ENCODE measurements around the gene AHNAK2. TPM values are rescaled to one million over a fixed set of nuclear protein-coding genes. Genes with fewer than 3 reads are reported as not detected.

The AHNAK2 gene
- total RNA-seq, 1 donor from 2014 or later = 11.5 TPM

DNA sequence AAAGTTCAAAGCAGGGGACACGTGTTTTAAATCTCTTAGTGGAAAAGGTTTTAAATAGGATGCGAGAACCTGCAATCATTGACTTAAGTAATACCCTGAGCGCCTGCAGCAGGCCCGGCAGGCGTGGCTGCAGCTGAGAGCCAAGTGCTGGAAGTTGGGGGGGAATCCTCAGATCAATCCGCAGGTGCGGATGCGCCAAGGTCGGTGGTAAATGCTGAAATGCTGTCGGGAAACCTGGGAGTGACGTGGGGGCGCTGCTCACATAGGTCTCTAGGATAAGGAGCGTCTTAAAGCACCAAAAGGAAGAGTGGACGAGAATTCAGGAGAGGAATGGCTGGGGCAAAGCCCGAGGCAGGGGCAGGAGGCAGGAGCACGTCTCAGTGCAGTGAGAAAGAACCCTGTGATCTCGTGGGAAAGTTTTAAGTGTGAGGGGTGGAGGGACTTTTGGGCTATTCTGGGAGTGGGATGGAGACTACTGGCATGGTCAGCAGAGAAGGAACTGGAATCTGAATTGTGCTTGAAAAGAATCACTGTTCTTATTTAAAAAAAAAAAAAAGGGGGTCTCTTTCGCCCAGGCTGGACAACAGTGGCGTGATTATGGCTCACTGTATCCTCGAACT lies 43.6 kb upstream of the AHNAK2 start:
- no peaks in the 10 kb centered on the region for H3K27me3 ChIP-seq (ENCODE audit: control insufficient read depth in 3 of 3, insufficient read depth in 3 of 3, low read length in 3 of 3)
- peak overlapping the region; percentile 82 to 90 (median 89) for H3K9ac ChIP-seq (ENCODE audit: low read depth in 1 of 3, low read length in 3 of 3)
- H3K4me3 ChIP-seq (ENCODE audit: low read length in 3 of 3) = peak overlapping the region; percentile 77 to 88 (median 87)
- H3K36me3 ChIP-seq (ENCODE audit: control insufficient read depth in 3 of 3, insufficient read depth in 3 of 3, low read length in 3 of 3) = no peaks in the 10 kb centered on the region
- H3K4me1 ChIP-seq (ENCODE audit: control insufficient read depth in 3 of 3, insufficient read depth in 3 of 3, low read length in 3 of 3) = peaks cover 20 to 29% (median 20%) of the 10 kb centered on the region in 3 donors
- no peaks in the 10 kb centered on the region for H3K9me3 ChIP-seq (ENCODE audit: control insufficient read depth in 3 of 3, low read length in 3 of 3)
- H3K27ac ChIP-seq (ENCODE audit: low read depth, low read length) = peak overlapping the region; percentile 52

DNA sequence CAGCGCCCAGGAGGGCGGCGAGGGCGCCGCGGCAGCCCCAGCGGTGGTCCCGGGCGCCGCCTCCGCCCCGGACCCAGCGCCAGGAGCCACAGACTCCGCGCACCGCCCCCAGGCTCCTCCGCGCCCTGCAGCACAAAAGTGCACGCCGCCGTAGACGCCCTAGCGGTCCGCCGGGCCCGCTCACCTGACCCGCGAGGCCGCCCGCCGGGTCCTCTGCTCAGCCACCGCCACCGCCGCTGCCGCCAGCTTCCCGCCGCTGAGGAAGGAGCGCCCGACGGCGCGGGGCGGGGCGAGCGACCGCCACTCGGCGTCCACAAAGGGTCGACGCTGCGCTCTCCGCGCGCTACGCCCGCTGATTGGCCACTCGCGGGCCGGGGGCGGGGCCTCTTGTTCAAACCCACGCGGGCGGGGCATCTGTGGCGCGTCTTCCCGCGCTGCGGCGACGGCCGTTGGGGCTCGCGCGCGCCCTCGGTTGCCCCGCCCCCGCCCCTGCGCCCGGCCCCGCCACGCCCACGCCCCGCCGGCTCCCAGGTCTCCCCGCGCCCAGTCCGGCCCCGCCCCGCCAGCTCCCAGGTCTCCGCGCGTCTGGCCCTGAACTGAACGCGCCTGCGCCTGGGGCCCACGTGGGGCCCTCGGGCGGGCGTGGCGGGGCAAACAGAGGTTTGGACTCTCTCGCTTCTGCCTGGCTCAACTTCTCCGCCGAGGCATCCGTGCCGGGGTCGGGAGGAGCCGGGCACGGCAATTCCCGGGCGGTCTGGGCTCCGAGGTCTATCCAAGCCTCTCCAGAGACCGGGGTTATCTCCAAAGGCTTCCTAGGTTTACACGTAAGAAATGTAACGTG lies 42.9 kb upstream of the AHNAK2 start, which contains the start of gene CDCA4:
CDCA4 (minus strand) TSS at position 269 of the 841 bp plus-strand sequence. CDS start 9,154 bp downstream, outside the sequence.
- Histone ChIP-seq H3K27me3 (ENCODE audit: control insufficient read depth in 3 of 3, insufficient read depth in 3 of 3, low read length in 3 of 3) (no peaks in the 10 kb centered on the region), H3K9ac (ENCODE audit: low read depth in 1 of 3, low read length in 3 of 3) (peak within 1 kb of the TSS; percentile 82 to 90 (median 89)), H3K36me3 (ENCODE audit: control insufficient read depth in 3 of 3, insufficient read depth in 3 of 3, low read length in 3 of 3) (no peaks in the 10 kb centered on the region), H3K9me3 (ENCODE audit: control insufficient read depth in 3 of 3, low read length in 3 of 3) (no peaks in the 10 kb centered on the region), H3K4me1 (ENCODE audit: control insufficient read depth in 3 of 3, insufficient read depth in 3 of 3, low read length in 3 of 3) (peaks cover 20 to 29% (median 20%) of the 10 kb centered on the region in 3 donors), H3K4me3 (ENCODE audit: low read length in 3 of 3) (peak within 1 kb of the TSS; percentile 77 to 88 (median 87)), H3K27ac (ENCODE audit: low read depth, low read length) (peak within 1 kb of the TSS; percentile 52)

DNA sequence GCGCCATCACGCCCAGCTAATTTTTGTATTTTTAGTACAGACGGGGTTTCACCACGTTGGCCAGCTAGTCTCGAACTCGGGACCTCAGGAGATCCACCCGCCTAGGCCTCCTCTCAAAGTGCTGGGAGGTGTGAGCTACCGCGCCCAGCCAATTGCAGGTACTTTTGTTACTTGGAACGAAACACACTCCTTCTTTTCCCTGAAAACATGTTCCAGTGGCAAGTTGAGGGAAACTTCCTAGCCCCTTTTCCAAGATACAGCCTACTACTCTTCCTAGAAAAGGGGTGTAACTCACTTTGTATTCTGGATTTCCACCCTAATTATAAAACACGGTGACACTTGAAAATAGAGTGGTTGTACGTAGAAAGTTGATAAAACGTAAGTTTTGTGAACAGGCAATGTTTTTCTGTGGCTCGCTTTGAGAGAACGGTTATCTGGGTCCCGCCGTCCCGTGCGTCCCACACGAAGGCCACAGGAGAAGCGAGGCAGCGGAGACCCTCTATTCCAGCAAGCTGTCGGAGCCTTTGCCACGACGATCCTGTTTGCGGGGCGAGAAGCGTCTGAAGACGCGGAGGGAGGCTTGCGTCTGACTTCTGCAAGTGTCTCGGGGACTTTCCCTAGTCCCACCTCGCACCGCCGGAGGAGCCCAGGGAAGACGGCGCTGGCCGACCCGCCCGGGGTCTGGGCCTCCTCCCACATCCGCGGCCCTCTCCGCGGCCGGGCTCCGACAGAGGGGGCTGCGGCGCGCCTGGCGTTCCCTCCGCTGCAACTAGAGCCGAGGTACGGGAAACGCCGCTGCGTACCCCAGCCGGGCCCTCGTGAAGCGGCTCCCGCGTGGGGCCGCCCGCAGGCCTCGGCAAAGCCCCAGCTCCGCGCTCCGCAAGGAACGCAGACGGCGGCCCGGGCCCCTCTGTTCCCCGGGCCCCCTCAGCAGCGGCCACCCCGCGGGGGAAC lies 42.0 kb upstream of the AHNAK2 start:
- peak overlapping the region; percentile 62 to 80 (median 63) for H3K9ac ChIP-seq (ENCODE audit: low read depth in 1 of 3, low read length in 3 of 3)
- no peak overlapping the region for H3K27ac ChIP-seq (ENCODE audit: low read depth, low read length)
- H3K4me3 ChIP-seq (ENCODE audit: low read length in 3 of 3) = peak overlapping the region; percentile 72 to 73 (median 72)
- no peaks in the 10 kb centered on the region for H3K9me3 ChIP-seq (ENCODE audit: control insufficient read depth in 3 of 3, low read length in 3 of 3)
- H3K4me1 ChIP-seq (ENCODE audit: control insufficient read depth in 3 of 3, insufficient read depth in 3 of 3, low read length in 3 of 3) = peaks cover 20 to 29% (median 20%) of the 10 kb centered on the region in 3 donors
- no peaks in the 10 kb centered on the region for H3K36me3 ChIP-seq (ENCODE audit: control insufficient read depth in 3 of 3, insufficient read depth in 3 of 3, low read length in 3 of 3)
- no peaks in the 10 kb centered on the region for H3K27me3 ChIP-seq (ENCODE audit: control insufficient read depth in 3 of 3, insufficient read depth in 3 of 3, low read length in 3 of 3)

- Histone ChIP-seq H3K9ac (ENCODE audit: low read depth in 1 of 3, low read length in 3 of 3) (no peak overlapping the region), H3K4me1 (ENCODE audit: control insufficient read depth in 3 of 3, insufficient read depth in 3 of 3, low read length in 3 of 3) (peaks cover 20 to 34% (median 22%) of the 10 kb centered on the region in 3 donors), H3K27me3 (ENCODE audit: control insufficient read depth in 3 of 3, insufficient read depth in 3 of 3, low read length in 3 of 3) (no peaks in the 10 kb centered on the region), H3K4me3 (ENCODE audit: low read length in 3 of 3) (no peak overlapping the region), H3K9me3 (ENCODE audit: control insufficient read depth in 3 of 3, low read length in 3 of 3) (no peaks in the 10 kb centered on the region), H3K27ac (ENCODE audit: low read depth, low read length) (no peak overlapping the region), H3K36me3 (ENCODE audit: control insufficient read depth in 3 of 3, insufficient read depth in 3 of 3, low read length in 3 of 3) (no peaks in the 10 kb centered on the region)
These were observed 40.2 kb upstream of the AHNAK2 start for GRCh38 chr14:105018414-105018813.

DNA sequence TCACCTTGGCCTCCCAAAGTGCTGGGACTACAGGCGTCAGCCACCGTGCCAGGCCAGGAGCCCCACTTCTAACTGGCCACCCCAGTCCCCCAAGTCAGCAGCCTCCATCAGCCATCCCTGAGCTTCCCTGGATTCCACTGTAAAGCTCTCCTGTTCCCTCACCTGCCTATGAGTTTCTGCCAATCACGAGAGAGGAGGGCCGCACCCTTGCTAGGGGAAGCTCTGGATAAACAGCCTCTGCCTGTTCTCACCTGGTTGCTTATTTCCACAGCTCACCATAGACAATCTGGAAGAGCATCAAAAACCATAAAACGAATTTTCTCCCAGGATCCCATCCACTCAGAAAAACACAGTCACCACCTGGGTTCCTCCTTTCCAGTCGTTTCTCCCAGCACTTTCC lies 37.7 kb upstream of the AHNAK2 start:
- Histone ChIP-seq H3K4me3 (ENCODE audit: low read length in 3 of 3) (no peak overlapping the region), H3K4me1 (ENCODE audit: control insufficient read depth in 3 of 3, insufficient read depth in 3 of 3, low read length in 3 of 3) (peaks cover 16 to 33% (median 22%) of the 10 kb centered on the region in 3 donors), H3K36me3 (ENCODE audit: control insufficient read depth in 3 of 3, insufficient read depth in 3 of 3, low read length in 3 of 3) (peaks cover 1 to 6% (median 3%) of the 10 kb centered on the region in 3 donors), H3K27me3 (ENCODE audit: control insufficient read depth in 3 of 3, insufficient read depth in 3 of 3, low read length in 3 of 3) (no peaks in the 10 kb centered on the region), H3K9ac (ENCODE audit: low read depth in 1 of 3, low read length in 3 of 3) (no peak overlapping the region), H3K27ac (ENCODE audit: low read depth, low read length) (no peak overlapping the region), H3K9me3 (ENCODE audit: control insufficient read depth in 3 of 3, low read length in 3 of 3) (no peaks in the 10 kb centered on the region)

GRCh38 chr14:105015242-105015641 lies 37.1 kb upstream of the AHNAK2 start:
- Histone ChIP-seq H3K4me1 (ENCODE audit: control insufficient read depth in 3 of 3, insufficient read depth in 3 of 3, low read length in 3 of 3) (peaks cover 13 to 29% (median 21%) of the 10 kb centered on the region in 3 donors), H3K9ac (ENCODE audit: low read depth in 1 of 3, low read length in 3 of 3) (no peak overlapping the region), H3K36me3 (ENCODE audit: control insufficient read depth in 3 of 3, insufficient read depth in 3 of 3, low read length in 3 of 3) (peaks cover 3 to 8% (median 3%) of the 10 kb centered on the region in 3 donors), H3K27ac (ENCODE audit: low read depth, low read length) (no peak overlapping the region), H3K4me3 (ENCODE audit: low read length in 3 of 3) (no peak overlapping the region), H3K9me3 (ENCODE audit: control insufficient read depth in 3 of 3, low read length in 3 of 3) (no peaks in the 10 kb centered on the region), H3K27me3 (ENCODE audit: control insufficient read depth in 3 of 3, insufficient read depth in 3 of 3, low read length in 3 of 3) (no peaks in the 10 kb centered on the region)

DNA sequence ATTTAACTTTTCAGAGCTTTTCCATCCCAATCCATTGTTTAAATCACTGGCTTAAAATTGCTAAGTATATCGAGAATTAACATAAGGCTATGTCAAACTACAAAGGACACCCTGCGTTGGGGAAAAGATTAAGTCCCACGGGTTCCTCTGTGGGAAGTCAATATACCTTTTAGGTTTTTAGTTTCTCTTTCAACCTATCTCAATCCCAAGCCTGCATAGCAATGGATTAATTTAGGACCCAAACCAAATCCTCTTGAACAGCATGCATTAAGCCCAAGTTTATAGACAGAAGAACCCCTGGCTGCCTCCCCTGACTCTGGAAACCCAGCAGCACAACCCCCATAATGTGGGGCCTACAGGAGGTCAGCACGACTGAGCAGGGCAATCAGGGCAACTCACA lies 36.5 kb upstream of the AHNAK2 start:
- no peaks in the 10 kb centered on the region for H3K9me3 ChIP-seq (ENCODE audit: control insufficient read depth in 3 of 3, low read length in 3 of 3)
- peaks cover 3 to 8% (median 8%) of the 10 kb centered on the region in 3 donors for H3K36me3 ChIP-seq (ENCODE audit: control insufficient read depth in 3 of 3, insufficient read depth in 3 of 3, low read length in 3 of 3)
- no peak overlapping the region for H3K9ac ChIP-seq (ENCODE audit: low read depth in 1 of 3, low read length in 3 of 3)
- H3K27me3 ChIP-seq (ENCODE audit: control insufficient read depth in 3 of 3, insufficient read depth in 3 of 3, low read length in 3 of 3) = no peaks in the 10 kb centered on the region
- H3K4me3 ChIP-seq (ENCODE audit: low read length in 3 of 3) = no peak overlapping the region
- peaks cover 6 to 23% (median 16%) of the 10 kb centered on the region in 3 donors for H3K4me1 ChIP-seq (ENCODE audit: control insufficient read depth in 3 of 3, insufficient read depth in 3 of 3, low read length in 3 of 3)
- no peak overlapping the region for H3K27ac ChIP-seq (ENCODE audit: low read depth, low read length)

GRCh38 chr14:105014032-105014431 lies 35.9 kb upstream of the AHNAK2 start:
- Histone ChIP-seq H3K27ac (ENCODE audit: low read depth, low read length) (no peak overlapping the region), H3K9me3 (ENCODE audit: control insufficient read depth in 3 of 3, low read length in 3 of 3) (no peaks in the 10 kb centered on the region), H3K27me3 (ENCODE audit: control insufficient read depth in 3 of 3, insufficient read depth in 3 of 3, low read length in 3 of 3) (no peaks in the 10 kb centered on the region), H3K36me3 (ENCODE audit: control insufficient read depth in 3 of 3, insufficient read depth in 3 of 3, low read length in 3 of 3) (peaks cover 5 to 9% (median 8%) of the 10 kb centered on the region in 3 donors), H3K4me1 (ENCODE audit: control insufficient read depth in 3 of 3, insufficient read depth in 3 of 3, low read length in 3 of 3) (peaks cover 5 to 17% (median 12%) of the 10 kb centered on the region in 3 donors), H3K4me3 (ENCODE audit: low read length in 3 of 3) (no peak overlapping the region), H3K9ac (ENCODE audit: low read depth in 1 of 3, low read length in 3 of 3) (peak overlapping the region in 1 of 3 donors; percentile 16)

DNA sequence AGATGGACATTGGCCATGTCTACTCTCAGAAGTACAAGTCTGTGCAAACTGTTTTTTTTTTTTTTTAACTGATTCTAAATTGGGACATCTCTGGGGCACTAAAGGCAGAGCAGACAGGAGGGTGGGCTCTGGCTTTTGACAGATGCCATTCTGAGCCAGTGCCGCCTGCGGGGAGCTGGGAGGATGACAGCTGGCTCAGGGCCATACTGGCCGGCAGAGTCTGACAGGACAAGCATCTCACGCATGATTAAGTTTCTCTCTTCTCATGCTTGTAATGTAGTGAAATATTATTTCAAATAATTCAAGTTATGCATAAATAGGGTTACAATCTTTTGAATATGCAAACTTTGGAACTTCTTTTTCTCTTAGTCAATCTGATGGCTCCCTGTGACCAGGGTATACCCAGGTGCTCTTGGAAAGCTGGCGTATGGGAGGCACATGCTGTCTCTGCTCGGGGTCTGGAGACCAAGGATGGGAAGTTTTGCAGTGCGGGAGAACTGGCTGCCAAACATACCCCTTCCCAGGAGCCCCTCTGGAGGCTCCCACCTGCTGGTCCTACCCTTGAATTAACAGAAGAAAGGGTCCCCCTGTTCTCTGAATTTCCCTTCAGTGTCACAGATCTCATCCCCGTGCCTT lies 35.1 kb upstream of the AHNAK2 start:
- no peaks in the 10 kb centered on the region for H3K27me3 ChIP-seq (ENCODE audit: control insufficient read depth in 3 of 3, insufficient read depth in 3 of 3, low read length in 3 of 3)
- peaks cover 5 to 9% (median 8%) of the 10 kb centered on the region in 3 donors for H3K36me3 ChIP-seq (ENCODE audit: control insufficient read depth in 3 of 3, insufficient read depth in 3 of 3, low read length in 3 of 3)
- no peaks in the 10 kb centered on the region for H3K9me3 ChIP-seq (ENCODE audit: control insufficient read depth in 3 of 3, low read length in 3 of 3)
- peaks cover 5 to 16% (median 11%) of the 10 kb centered on the region in 3 donors for H3K4me1 ChIP-seq (ENCODE audit: control insufficient read depth in 3 of 3, insufficient read depth in 3 of 3, low read length in 3 of 3)
- H3K4me3 ChIP-seq (ENCODE audit: low read length in 3 of 3) = no peak overlapping the region
- H3K9ac ChIP-seq (ENCODE audit: low read depth in 1 of 3, low read length in 3 of 3) = peak overlapping the region in 1 of 3 donors; percentile 28
- no peak overlapping the region for H3K27ac ChIP-seq (ENCODE audit: low read depth, low read length)

Data from skeletal muscle tissue (tissue), 4 donors.